GM21528 (cell line): ENCODE measurements around the gene IGFLR1.

Source experiments
- ATAC-seq: cut with Tn5 transposase; IDR thresholded peaks from one replicate; pipeline ENCODE4 v1.9.1; 2021; ENCODE audit warnings: mild to moderate bottlenecking, moderate library complexity; ENCODE audit not compliant: unreplicated experiment, low FRiP score

The IGFLR1 gene, protein sequence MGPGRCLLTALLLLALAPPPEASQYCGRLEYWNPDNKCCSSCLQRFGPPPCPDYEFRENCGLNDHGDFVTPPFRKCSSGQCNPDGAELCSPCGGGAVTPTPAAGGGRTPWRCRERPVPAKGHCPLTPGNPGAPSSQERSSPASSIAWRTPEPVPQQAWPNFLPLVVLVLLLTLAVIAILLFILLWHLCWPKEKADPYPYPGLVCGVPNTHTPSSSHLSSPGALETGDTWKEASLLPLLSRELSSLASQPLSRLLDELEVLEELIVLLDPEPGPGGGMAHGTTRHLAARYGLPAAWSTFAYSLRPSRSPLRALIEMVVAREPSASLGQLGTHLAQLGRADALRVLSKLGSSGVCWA

DNA sequence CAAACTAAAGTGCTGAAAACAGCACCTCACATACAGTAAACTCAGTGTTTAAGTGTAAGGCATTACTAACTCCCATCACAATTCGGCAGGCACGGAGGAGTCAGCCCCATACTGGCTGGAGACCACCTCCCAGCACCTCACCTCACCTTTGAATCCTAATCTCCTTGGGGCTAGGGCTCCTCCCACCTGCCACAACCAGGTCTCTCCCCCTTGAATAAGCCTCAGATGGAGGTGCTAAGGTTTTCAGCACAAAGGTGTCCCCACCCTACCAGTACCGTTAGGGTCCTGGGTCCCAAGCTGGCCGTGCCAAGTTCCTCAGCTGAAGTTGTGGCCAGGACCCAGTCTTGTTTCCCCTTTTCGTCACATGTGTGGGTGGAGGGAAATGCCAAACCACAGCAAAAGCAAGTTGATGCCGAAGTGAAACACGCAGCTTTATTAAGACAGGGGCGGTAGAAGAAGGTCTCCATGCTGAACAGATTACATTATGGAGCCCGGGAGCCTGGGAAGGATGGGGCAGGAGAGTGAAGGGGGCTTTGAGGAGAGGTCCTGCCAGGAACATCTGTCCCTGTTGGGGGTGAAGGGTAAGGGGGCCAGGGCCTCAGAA is at the start of gene IGFLR1:
IGFLR1 (minus strand) TSS at position 332 of the 604 bp plus-strand sequence. CDS start 1,272 bp downstream, outside the sequence.
- ATAC-seq: no peak

DNA sequence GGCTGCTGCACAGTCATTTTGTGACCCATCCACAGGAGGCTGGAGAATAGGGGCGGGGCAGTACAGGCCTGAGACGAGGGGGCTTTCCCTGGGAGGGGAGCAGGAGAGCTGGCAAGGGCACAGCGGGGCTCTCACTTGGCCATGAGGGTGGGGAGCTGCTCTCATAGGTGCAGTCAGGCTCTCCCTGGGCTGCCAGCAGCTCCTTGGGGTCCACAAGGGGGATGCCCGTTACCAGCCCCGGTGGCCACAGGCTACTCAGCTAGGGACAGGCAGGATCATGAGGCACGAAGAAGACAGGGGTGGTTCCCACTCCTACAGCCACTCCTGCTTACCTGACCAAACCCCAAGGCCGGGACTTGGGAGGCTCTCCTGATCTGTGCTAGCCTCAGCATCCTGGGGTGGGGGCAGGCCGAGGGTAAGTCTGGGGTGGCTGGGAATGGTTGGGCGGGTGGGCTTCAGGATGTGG is 49.6 kb upstream of the IGFLR1 start:
- no peak for ATAC-seq

DNA sequence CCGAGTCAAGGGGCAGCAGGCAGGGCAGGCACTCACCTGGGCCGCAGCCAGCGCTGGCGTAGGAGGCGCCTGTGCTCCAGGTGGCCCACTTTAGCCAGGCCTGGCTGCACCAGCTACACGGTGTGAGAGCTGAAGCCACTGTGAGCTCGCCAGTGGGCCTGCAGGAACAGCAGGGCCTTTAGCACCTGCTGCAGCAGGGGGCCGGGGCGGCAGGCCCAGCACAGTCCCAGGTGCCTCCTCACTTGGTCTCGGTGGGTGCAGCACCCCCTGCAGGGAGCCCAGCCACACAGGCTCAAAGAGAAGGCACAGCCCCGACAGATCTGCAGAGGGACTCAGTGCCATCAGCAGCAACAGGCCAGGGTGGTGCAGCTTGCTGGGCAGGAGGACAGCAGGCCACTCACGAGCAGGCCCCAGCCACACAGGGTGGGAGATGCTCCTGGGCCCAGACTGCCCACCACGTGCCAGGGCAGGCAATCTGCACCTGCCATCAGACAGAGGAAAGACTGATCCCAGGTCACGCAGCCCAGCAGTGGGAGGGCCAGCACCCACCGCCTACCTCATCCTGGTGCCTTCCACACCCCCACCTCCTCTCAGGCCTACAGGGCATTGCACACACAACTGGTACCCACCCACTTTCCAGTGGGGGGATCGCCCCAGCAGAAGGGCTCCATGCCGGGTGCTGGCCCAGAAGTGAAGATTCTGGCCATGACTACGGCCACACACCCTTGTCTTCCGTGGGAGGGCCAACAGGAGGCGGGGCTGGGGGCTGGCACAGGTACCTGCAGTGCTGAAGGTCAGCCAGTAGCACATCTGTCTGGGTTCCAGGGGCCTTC is 48.9 kb upstream of the IGFLR1 start:
- no peak for ATAC-seq

DNA sequence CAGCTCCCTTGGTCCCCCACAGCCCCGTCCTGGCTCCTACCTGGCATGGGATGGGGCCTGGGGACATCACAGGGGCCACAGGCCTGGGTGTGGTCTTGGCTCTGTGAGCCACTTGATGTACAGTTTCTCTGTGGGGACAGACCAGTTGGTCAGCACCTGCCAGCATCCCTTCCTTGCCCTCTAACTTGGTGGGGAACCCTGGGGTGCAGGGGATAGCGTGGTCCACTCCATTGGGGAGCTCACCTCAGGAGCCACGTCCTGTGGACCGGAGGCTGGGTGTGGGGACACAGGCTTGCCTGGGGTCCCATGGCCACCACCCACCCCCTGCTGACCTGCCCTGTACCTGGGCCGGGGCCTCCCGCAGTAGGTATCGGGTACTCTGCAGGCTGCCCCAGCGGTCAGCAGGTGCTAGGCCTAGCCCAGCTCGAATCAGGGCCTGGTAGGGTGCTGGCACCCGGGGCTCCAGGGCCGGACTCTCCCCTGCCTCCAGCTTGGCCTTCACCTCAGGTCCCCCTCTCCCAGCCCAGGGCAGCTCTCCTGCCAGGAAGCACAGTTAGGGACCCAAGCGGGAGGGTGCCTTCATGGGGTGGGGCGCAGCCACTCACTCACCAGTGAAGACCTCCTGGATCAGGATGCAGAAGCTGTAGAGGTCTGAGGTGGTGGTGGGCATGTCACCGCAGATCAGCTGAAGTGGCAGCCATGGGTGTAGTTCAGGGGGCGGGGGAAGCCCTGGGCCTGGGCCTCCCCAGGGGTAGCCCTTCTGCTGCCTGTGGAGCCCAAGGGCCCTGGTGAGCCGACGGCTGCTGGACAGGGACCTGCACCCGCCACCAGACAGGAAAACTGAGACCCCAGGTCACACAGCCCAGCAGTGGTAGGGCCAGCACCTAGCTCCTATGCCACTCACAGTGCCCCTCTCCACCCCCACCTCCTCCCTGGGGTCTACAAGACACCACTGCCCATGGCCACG is 48.0 kb upstream of the IGFLR1 start:
- ATAC-seq: no peak

DNA sequence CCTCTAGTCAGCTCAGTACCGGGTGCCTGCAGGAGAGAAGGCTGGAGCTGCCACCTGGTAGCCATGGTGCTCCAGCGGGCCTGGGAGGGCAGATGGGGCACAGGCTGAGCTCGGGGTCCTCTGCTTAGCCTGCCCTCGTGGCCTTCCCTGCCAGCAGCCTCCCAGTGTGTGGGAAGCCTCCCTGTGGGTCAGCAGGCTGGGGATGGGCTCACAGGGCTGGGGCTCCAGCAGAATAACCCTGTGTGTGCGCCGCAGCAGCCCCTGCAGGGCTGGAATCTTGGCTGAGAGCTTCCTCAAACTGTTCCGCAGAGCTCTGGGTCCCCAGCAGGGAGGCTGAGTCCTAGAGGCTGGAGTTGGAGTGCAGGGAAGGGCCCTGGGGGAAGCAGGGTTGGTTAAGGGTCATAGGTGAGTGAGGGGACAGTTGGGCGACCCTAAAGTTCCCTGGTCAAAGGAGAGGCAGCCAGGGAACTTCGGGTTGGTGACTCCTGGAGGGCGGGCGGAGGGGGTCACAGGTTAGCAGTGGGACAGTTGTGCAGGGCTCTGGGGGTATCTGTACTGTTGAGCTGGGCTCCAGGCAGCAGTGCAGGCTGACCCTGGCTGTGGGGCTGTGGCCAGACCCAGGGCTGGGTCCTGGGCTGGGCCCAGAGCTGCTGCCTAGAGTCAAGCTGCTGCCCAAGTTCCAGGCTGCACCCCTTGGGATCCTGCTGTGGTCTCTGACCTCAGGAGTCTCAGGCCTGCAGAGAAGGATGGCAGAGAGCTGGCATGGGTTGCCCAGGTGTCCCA is 47.1 kb upstream of the IGFLR1 start:
- ATAC-seq: no peak

GRCh38 chr19:35788205-35788960 is 46.1 kb upstream of the IGFLR1 start:
- no peak for ATAC-seq

DNA sequence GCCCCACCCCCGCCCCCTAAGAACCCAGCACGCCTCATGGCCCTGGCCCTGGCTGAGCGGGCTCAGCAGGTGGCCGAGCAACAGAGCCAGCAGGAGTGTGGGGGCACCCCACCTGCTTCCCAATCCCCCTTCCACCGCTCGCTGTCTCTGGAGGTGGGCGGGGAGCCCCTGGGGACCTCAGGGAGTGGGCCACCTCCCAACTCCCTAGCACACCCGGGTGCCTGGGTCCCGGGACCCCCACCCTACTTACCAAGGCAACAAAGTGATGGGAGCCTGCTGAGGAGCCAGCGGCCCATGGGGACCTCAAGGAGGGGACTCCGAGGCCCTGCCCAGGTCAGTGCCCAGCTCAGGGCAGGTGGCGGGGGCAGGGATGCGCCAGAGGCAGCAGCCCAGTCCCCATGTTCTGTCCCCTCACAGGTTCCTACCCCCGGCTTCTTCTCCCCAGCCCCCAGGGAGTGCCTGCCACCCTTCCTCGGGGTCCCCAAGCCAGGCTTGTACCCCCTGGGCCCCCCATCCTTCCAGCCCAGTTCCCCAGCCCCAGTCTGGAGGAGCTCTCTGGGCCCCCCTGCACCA is 45.1 kb upstream of the IGFLR1 start:
- ATAC-seq: no peak

DNA sequence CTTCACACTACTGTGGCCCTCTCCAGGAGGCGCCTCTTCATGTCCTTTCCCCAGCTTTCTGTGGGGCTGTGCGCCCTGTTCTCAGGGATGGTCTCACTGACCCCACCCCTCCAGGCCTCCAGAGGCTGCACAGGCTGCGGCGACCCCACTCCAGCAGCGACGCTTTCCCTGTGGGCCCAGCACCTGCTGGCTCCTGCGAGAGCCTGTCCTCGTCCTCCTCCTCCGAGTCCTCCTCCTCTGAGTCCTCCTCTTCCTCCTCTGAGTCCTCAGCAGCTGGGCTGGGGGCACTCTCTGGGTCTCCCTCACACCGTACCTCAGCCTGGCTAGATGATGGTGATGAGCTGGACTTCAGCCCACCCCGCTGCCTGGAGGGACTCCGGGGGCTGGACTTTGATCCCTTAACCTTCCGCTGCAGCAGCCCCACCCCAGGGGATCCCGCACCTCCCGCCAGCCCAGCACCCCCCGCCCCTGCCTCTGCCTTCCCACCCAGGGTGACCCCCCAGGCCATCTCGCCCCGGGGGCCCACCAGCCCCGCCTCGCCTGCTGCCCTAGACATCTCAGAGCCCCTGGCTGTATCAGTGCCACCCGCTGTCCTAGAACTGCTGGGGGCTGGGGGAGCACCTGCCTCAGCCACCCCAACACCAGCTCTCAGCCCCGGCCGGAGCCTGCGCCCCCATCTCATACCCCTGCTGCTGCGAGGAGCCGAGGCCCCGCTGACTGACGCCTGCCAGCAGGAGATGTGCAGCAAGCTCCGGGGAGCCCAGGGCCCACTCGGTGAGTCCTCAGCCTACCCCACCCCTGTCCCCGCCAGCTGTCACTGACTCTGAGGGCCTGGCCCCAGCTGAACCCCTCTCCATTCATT is 44.3 kb upstream of the IGFLR1 start:
- ATAC-seq: no peak

- no peak for ATAC-seq
Observed at GRCh38 chr19:35785339-35785627, 43.0 kb upstream of the IGFLR1 start.

DNA sequence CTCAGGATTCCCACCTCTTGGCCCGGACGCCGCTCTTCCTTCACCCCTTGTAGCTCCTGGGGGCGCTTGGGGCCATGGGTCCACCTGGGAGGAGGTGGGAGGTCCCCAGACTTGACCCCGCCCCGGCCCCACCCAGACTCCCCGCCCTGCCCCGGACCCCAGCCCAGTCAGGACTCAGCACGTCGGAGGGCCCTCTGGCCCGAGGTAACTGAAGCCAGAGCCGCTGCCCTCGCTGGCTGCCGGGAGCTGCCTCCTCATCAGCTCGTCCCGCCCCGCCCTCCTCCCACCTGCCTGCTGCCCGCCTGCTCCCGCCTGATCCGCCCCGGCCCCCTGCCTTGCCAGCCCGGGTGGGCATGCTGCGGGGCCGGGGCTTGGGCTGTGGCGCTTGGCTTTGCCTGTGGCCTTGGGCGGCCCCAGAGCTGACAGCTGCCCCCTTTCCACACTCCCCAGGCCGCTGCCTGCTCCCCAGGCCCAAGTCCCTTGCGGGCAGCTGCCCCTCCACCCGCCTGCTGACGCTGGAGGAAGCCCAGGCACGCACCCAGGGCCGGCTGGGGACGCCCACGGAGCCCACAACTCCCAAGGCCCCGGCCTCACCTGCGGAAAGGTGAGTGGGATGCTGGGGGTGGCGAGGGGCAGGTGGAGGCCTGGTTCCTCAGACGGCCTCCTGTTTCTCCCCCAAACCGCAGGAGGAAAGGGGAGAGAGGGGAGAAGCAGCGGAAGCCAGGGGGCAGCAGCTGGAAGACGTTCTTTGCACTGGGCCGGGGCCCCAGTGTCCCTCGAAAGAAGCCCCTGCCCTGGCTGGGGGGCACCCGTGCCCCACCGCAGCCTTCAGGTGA is 42.5 kb upstream of the IGFLR1 start:
- ATAC-seq: no peak

GRCh38 chr19:35783469-35784434 is 41.5 kb upstream of the IGFLR1 start:
- ATAC-seq: no peak

DNA sequence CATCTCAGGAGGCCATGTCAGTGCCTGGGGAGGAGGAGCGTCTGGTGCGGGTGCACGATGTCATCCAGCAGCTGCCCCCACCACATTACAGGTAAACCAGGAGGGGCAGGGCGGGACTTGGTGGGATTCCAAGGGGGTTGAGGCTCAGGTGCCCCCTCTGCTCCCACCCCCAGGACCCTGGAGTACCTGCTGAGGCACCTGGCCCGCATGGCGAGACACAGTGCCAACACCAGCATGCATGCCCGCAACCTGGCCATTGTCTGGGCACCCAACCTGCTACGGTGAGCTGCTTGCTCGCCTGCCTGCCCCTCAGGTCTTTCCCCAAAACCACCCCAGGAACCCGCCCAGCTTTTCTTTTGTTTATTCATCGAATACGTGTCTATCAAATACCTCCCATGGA is 40.3 kb upstream of the IGFLR1 start:
- ATAC-seq: no peak

DNA sequence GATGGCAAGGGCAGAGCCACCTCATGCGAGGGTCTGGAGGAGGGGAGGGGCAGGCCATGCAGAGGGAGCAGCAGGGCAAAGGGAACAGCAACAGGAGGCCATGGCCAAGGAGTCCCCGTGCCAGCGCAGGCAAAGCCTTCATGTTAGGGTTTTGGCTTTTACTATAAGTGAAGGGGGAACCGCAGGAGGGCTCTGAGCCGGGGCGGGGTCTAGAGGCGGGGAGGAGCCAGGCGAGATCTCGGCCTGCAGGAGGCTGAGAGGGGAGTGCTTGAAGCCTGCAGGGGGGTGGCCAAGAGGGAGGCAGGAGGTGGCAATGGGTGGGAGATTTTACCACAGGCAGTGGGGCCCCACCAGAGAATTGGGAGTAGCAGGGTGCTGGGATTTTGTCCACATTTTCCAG is 39.4 kb upstream of the IGFLR1 start:
- no peak for ATAC-seq

DNA sequence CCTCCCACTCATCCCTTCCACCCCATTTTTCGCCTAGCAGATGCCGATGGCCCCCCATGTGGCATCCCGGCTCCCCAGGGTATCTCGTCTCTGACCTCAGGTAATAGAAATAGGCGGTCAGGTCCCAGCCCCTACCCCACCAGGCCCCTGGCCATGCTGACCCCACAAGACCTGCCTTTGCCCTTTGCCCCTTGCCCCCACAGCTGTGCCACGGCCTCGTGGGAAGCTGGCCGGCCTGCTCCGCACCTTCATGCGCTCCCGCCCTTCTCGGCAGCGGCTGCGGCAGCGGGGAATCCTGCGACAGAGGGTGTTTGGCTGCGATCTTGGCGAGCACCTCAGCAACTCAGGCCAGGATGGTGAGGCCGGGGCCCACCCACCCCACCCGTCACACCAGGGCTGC is 38.5 kb upstream of the IGFLR1 start:
- no peak for ATAC-seq

- ATAC-seq: no peak
Observed at GRCh38 chr19:35780058-35780457, 37.8 kb upstream of the IGFLR1 start.

DNA sequence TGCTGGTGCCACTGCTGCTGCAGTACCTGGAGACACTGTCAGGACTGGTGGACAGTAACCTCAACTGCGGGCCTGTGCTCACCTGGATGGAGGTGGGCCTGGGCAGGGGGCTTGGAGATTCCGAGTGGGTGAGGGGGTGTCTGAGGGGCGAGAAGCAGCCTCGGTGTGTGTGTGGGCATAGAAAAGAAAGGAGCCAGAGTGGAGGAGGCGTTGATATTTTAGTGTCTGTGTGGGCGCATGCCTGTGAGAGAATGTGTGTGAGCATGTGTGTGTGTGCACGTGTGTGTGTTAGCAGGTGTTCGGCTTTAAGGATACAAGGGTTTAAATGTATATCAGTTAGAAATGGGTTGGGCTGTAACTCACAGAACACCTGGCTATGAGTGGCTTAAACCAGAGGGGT is 36.8 kb upstream of the IGFLR1 start:
- no peak for ATAC-seq
